HG03039 (cell line): ENCODE data around the gene BUD23.
A peak's percentile ranks its signal among the peaks of the same experiment; 100 is the strongest.
"Not testable (repeated sequence)": the region's sequence is repeated elsewhere in the genome, so short reads cannot be mapped to it uniquely, and the experiment has no call there.

ENCODE experiments used
- ATAC-seq: cut with Tn5 transposase; IDR thresholded peaks from one replicate; pipeline ENCODE4 v1.9.1; 2021; ENCODE audit warnings: mild to moderate bottlenecking, moderate library complexity; ENCODE audit not compliant: unreplicated experiment

Gene BUD23

GRCh38 chr7:73718438-73718881 lies 35.1 kb downstream of the BUD23 start:
- ATAC-seq: no peak

GRCh38 chr7:73718905-73719805 lies 35.8 kb downstream of the BUD23 start, which contains the start of gene STX1A:
Gene STX1A (minus strand): TSS chr7:73719669. CDS start chr7:73719631, 38 bp downstream.
- ATAC-seq: peak; percentile 66

- ATAC-seq: no peak
Observed at GRCh38 chr7:73719806-73720169, 36.4 kb downstream of the BUD23 start.

- ATAC-seq: not testable (repeated sequence)
Observed at GRCh38 chr7:73720443-73720842, 37.0 kb downstream of the BUD23 start.

- no peak for ATAC-seq
Observed at GRCh38 chr7:73721377-73721817, 38.0 kb downstream of the BUD23 start.

GRCh38 chr7:73722182-73722581 lies 38.8 kb downstream of the BUD23 start:
- not testable (repeated sequence) for ATAC-seq

GRCh38 chr7:73722785-73723184 lies 39.4 kb downstream of the BUD23 start:
- no peak for ATAC-seq

- no peak for ATAC-seq
Observed at GRCh38 chr7:73723813-73724212, 40.4 kb downstream of the BUD23 start.

- no peak for ATAC-seq
Observed at GRCh38 chr7:73726083-73726466, 42.7 kb downstream of the BUD23 start.

- ATAC-seq: no peak
Observed at GRCh38 chr7:73727952-73728351, 44.6 kb downstream of the BUD23 start.

- no peak for ATAC-seq
Observed at GRCh38 chr7:73728551-73728950, 45.2 kb downstream of the BUD23 start.

- ATAC-seq: no peak
Observed at GRCh38 chr7:73730485-73730884, 47.1 kb downstream of the BUD23 start.

GRCh38 chr7:73732397-73732796 lies 49.0 kb downstream of the BUD23 start:
- no peak for ATAC-seq

GRCh38 chr7:73734619-73735527 lies 51.5 kb downstream of the BUD23 start:
- peak; percentile 29 for ATAC-seq

- no peak for ATAC-seq
Observed at GRCh38 chr7:73735528-73735905, 52.1 kb downstream of the BUD23 start.

GRCh38 chr7:73736885-73737284 lies 53.5 kb downstream of the BUD23 start:
- ATAC-seq: no peak

- ATAC-seq: no peak
Observed at GRCh38 chr7:73737491-73738219, 54.3 kb downstream of the BUD23 start.

GRCh38 chr7:73738220-73738611 lies 54.8 kb downstream of the BUD23 start:
- no peak for ATAC-seq

GRCh38 chr7:73738612-73739386 lies 55.4 kb downstream of the BUD23 start, which contains the start of gene ABHD11:
Gene ABHD11 (minus strand): TSS chr7:73738802. CDS start chr7:73738770, 32 bp downstream.
- ATAC-seq: peak; percentile 82

GRCh38 chr7:73739387-73739767 lies 56.0 kb downstream of the BUD23 start:
- no peak for ATAC-seq
